Endothelial cell (in vitro differentiated cells): ENCODE results near the gene SETD2. TPM values are rescaled to one million over a fixed set of nuclear protein-coding genes. Genes with fewer than 3 reads are reported as not detected.

ENCODE experiments used
- DNase-seq: peaks from one replicate; pipeline ENCODE4 v3.0.0; 2021; ENCODE audit warnings: low spot score
- H3K27ac Mint-ChIP-seq: one replicate; pipeline ENCODE4 v1.8.0; 2021; ENCODE audit warnings: mixed read lengths, inconsistent platforms; ENCODE audit not compliant: unreplicated experiment
- H3K27me3 Mint-ChIP-seq: one replicate; pipeline ENCODE4 v1.8.0; 2021; ENCODE audit warnings: mild to moderate bottlenecking, moderate library complexity, mixed read lengths, inconsistent platforms; ENCODE audit not compliant: unreplicated experiment
- H3K36me3 Mint-ChIP-seq: one replicate; pipeline ENCODE4 v1.8.0; 2021; ENCODE audit warnings: mild to moderate bottlenecking, low read depth, mixed read lengths, inconsistent platforms; ENCODE audit not compliant: unreplicated experiment
- H3K4me1 Mint-ChIP-seq: one replicate; pipeline ENCODE4 v1.8.0; 2021; ENCODE audit warnings: mild to moderate bottlenecking, mixed read lengths, inconsistent platforms; ENCODE audit not compliant: unreplicated experiment
- H3K4me3 Mint-ChIP-seq: one replicate; pipeline ENCODE4 v1.8.0; 2021; ENCODE audit warnings: mild to moderate bottlenecking, mixed read lengths, inconsistent platforms; ENCODE audit not compliant: unreplicated experiment
- H3K9me3 Mint-ChIP-seq: one replicate; pipeline ENCODE4 v1.8.0; 2021; ENCODE audit warnings: mixed read lengths, inconsistent platforms; ENCODE audit not compliant: unreplicated experiment
- total RNA-seq: library from RNA; stranded (reverse); fragmentation: NEBNext Ultra II Directional; extraction: Animal tissue kit (Norgen Biotek cat#: 25700); gene quantifications from one replicate; pipeline ENCODE4 v1.2.1, GENCODE V29; 2021; ENCODE audit not compliant: unreplicated experiment
- TF ChIP-seq, protein P1 (sequence below): fragments of 200-600 bp; sonication (generic); IDR thresholded peaks from one replicate; pipeline ENCODE4 v1.5.0; 2021; ENCODE audit warnings: antibody characterized with exemption; ENCODE audit not compliant: unreplicated experiment

SETD2 gene
- total RNA-seq, 1 donor from 2014 or later, result 51.4 TPM

DNA sequence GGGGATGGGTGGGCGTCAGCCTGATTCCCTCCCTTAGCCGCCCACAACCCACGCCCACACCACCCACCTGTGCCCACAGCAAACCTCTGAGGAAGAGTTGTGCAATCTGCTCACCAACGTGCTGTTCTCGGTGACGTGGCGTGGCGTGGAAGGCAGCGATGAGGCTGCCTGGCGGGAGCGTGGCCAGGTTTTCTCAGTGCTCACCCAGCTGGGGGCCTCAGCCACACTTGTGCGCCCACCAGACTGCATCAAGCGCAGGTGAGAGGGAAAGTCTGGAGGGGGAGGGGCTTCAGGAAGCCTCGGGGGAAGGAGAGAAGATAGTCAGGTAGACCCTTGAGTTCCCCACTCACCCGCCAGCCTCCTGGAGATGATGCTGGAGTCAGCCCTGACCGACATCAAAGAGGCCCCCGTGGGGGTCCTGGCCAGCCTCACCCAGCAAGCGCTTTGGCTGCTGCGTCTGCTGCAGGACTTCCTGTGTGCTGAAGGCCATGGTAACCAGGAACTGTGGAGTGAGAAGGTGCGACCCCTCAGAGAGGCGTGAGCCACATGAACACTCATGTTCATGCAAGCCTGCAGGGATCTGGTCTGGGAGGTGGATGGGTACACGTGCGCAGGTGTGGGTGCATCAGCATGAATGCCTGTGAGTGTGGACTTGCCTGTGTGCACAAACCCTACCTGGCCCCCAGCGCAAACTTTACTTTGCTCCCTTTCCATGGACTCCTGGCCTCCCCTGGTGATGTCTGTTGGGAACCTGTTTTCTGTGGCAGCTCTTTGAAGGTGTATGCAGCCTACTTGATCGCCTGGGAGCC lies 162.8 kb downstream of the SETD2 start:
- TF ChIP-seq, protein P1, sequence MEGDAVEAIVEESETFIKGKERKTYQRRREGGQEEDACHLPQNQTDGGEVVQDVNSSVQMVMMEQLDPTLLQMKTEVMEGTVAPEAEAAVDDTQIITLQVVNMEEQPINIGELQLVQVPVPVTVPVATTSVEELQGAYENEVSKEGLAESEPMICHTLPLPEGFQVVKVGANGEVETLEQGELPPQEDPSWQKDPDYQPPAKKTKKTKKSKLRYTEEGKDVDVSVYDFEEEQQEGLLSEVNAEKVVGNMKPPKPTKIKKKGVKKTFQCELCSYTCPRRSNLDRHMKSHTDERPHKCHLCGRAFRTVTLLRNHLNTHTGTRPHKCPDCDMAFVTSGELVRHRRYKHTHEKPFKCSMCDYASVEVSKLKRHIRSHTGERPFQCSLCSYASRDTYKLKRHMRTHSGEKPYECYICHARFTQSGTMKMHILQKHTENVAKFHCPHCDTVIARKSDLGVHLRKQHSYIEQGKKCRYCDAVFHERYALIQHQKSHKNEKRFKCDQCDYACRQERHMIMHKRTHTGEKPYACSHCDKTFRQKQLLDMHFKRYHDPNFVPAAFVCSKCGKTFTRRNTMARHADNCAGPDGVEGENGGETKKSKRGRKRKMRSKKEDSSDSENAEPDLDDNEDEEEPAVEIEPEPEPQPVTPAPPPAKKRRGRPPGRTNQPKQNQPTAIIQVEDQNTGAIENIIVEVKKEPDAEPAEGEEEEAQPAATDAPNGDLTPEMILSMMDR, result no peak
- no peaks in the 10 kb centered on the region for H3K9me3 Mint-ChIP-seq
- peaks cover 2% of the 10 kb centered on the region for H3K4me1 Mint-ChIP-seq
- H3K4me3 Mint-ChIP-seq, result no peak overlapping the region
- no peak overlapping the region for H3K27ac Mint-ChIP-seq
- peaks cover 7% of the 10 kb centered on the region for H3K27me3 Mint-ChIP-seq
- no peak for DNase-seq
- H3K36me3 Mint-ChIP-seq, result peaks cover 36% of the 10 kb centered on the region

DNA sequence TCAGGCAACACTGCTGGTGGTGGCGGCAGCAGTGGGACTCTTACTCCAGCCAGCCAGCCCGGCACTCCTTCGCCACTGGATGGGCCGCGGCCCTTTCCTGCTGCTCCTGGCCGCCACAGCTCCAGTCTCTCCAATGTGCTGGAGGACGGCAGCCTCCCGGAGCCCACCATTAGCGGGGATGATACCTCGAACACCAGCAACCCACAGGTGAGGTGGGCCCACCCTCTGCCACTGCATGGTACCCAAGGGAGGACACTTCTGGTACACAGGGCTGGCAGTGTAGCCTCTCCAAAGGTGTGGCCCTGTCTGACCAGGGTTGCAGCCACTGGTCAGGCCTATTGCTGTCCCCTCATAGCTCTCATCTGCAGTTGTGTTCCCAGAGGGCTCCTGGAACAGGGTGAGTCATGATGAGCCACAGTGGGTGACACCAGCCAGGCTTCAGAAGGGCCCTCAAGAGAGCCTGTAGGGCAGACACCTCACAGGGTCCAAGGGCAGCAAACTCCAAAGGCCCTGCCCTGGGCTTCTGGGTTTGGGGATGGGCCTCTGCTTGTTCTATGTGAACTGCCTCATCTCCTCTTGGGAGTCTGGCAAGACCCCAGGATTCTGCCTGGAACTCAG lies 163.6 kb downstream of the SETD2 start:
- no peak for DNase-seq
- no peak overlapping the region for H3K27ac Mint-ChIP-seq
- peaks cover 5% of the 10 kb centered on the region for H3K27me3 Mint-ChIP-seq
- H3K9me3 Mint-ChIP-seq, result no peaks in the 10 kb centered on the region
- H3K36me3 Mint-ChIP-seq, result peaks cover 28% of the 10 kb centered on the region
- H3K4me3 Mint-ChIP-seq, result no peak overlapping the region
- TF ChIP-seq, protein P1, result no peak
- peaks cover 2% of the 10 kb centered on the region for H3K4me1 Mint-ChIP-seq

DNA sequence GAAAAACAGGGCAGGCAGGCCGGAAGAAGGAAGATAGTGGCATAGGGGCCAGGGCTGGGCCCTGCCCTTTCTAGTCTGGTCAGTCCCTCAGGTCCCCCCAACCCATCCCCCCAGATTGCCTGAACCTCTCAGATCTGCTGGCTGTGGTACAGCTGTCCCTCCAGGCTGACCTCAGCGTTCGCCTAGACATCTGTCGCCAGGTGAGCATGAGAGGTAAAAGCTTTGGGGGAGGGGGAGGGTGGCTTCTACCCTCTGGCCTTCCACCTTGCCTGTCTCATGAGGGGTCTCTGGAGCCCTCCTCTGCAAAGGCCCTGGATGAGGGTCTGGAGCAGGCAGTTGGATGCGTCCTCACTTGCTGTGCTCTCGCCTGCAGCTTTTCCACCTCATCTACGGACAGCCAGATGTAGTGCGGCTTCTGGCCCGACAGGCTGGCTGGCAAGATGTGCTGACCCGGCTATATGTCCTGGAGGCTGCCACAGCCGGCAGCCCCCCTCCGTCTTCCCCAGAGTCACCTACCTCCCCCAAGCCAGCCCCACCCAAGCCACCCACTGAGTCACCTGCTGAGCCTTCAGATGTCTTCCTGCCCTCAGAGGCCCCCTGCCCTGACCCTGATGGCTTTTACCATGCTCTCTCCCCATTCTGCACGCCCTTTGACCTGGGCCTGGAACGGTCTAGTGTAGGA lies 164.3 kb downstream of the SETD2 start:
- Mint-ChIP-seq H3K36me3 (peaks cover 28% of the 10 kb centered on the region), H3K27me3 (peaks cover 5% of the 10 kb centered on the region), H3K9me3 (no peaks in the 10 kb centered on the region), H3K4me1 (peaks cover 2% of the 10 kb centered on the region), H3K27ac (no peak overlapping the region), H3K4me3 (no peak overlapping the region)
- TF ChIP-seq, protein P1, result no peak
- no peak for DNase-seq

DNA sequence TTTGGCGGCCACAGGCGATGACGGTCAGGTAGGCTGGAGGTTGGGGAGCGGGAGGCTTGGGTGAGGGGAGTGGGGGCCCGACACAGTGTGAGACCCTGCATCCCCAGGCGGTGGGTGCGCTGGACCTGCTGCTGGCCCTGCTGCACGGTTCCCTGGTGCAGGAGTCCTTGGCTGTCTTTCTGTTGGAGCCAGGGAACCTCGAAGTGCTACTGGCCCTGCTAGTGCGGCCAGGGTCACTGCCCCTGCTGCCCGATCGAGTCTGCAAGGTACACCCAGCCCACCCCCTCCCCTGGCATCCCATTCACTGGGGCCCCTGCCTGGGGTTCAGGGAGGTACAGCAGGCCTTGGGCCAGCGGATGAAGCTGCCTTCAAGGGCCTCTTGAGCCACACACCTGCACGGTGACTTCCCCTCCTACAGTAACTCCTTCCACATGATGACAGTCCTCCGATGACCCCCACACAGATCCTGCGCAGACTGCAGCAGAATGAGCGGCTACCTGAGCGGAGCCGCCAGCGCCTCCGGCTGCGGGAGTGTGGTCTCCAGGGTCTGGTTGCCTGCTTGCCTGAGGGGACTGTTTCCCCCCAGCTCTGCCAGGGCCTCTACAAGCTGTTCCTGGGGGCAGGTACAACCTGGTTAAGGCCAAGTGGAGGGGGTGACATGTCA lies 164.9 kb downstream of the SETD2 start:
- H3K27me3 Mint-ChIP-seq, result peaks cover 5% of the 10 kb centered on the region
- H3K4me1 Mint-ChIP-seq, result peaks cover 2% of the 10 kb centered on the region
- TF ChIP-seq, protein P1, result peak; percentile 10
- H3K9me3 Mint-ChIP-seq, result no peaks in the 10 kb centered on the region
- DNase-seq, result no peak
- H3K36me3 Mint-ChIP-seq, result peaks cover 31% of the 10 kb centered on the region
- H3K4me3 Mint-ChIP-seq, result no peak overlapping the region
- no peak overlapping the region for H3K27ac Mint-ChIP-seq
